Left hindlimb (tissue), 1 donor: ENCODE results near the gene DNAJC17.

ENCODE experiments used
- DNase-seq: peaks from one replicate; pipeline ENCODE4 v3.0.0-alpha.2; 2018

DNAJC17 gene

DNA sequence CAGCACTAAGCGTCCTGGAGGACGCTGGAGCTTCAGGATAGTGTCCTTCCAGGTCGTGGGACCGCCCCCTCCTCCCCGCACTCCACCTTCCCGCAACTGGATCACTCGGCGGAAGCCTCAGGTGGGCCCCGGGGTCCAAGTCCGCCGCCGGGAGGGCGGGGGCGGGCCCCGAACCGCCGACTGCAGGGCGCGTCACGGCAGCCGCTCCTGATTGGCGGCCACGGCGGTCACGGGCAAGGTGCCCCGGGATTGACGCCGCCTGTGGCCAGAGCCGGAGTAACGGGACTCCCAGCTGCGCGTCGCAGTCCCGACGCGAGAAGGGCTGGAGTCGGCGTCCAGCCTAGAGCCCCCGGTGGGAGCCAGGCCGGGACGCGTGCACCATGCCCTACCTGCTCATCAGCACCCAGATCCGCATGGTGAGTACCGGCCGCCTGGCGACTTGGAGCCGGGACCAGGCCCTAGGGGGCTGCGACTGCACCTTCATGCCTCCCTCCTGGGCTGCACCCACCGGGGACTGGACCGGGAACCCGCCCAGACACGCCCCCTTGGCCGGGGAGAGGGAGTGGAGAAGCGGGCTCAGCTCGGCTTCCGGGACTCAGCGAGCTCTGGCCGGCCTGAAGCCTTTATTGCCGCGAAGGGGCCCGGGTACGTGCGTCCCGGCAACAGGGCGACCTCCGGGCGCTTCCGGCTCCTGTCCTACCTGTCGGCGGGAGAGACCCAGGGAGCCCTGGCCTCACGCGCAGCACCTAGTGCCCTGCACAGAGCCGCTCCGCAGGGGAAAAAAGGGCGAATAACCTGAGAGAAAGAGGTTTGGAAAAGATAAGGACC, 43.3 kb downstream of the DNAJC17 start, which contains the start of gene GCHFR:
TSS of gene GCHFR (plus strand) at position 268 of the 828 bp plus-strand sequence. CDS start at position 381, 113 bp downstream.
- DNase-seq: peak; percentile 87

DNA sequence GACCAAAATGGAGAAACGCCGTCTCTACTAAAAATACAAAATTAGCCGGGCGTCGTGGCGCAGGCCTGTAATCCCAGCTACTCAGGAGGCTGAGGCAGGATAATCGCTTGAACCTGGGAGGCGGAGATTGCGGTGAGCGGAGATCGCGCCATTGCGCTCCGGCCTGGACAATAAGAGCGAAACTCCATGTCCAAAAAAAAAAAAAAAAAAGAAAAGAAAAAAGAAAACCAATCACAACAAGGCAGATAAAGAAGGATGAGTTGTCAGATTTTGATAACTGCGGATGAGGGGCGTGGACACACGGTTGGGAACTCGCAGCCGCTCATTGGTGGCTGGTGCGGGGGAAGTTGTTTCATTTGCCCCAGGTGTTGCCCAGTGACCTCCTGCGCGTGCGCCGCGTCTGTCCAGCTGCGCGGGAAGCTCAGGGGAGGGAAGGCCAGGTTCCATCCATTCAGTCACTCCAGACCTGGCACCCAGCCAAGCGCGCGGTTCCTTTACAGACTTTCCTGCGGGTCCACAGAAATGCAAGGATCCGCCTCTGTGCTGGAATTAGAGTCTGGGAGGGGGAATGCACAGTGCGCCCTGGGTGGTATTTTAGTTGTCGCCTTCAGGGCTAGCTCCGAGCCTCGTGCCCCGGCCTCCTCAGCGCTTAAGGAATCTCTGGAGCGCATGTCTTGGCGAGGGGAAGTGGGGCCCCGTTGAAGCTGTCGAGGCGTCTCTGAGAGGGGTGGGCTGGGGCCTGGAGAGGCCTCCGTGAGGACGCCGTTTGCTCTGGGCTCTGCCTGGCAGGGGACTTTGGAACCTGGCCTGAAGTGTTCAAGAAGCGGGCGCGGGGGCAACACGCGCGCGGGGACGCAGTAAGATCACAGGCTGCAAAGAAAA, 44.1 kb downstream of the DNAJC17 start:
- peak; percentile 86 for DNase-seq

DNA sequence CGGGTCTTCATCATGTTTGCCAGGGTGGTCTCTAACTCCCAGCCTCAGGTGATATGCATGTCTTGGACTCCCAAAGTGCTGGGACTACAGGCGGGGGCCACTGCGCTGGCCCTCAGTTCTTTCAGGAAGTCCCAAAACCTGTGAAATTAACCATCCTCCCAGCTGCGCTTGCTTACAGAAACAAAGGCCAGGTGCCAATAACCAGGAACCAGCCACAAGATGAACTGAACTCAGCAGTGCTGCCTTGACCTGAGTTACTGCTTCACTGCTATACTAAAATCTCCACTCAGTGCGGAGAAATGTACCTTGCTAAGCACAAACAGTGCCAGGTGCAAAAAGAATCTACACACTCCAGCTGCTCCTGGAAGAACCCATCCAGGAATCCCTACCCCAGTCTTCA, 47.3 kb downstream of the DNAJC17 start:
- no peak for DNase-seq

DNA sequence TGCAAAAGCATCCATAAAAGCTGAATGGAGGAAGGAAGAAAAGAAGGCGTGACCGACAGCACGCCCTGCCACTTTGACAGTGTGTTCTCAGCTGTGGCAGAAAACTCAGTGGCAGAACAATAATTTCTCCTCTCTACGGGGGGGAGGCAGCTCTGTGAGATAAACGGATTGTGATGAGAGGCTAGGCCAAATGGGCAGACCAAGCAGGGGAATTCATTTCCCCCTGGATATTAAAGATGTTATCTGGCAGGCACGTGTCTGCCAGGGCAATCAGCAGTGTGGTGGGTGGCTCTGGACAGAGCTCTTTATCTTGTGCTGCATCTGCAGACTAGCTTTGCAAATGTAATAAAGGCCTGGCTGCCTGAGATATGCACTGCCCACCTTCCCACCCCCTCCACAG, 50.3 kb downstream of the DNAJC17 start:
- DNase-seq: no peak

DNA sequence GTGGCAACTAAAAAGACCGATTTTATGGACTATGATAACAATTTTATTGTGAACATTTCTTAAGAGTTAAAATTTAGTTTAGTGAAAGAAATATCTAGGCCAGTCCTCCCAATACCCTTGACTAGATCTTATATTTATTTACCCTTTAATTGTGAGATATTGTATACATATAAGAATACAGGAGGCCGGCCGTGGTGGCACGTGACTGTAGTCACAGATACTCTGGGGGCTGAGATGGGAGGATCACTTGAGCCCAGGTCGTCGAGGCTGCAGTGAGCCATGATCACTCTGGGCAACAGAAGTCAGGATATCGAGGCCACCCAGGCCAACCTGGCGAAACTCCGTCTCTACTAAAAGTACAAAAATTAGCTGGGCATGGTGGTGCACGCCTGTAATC, 51.5 kb downstream of the DNAJC17 start:
- no peak for DNase-seq

DNA sequence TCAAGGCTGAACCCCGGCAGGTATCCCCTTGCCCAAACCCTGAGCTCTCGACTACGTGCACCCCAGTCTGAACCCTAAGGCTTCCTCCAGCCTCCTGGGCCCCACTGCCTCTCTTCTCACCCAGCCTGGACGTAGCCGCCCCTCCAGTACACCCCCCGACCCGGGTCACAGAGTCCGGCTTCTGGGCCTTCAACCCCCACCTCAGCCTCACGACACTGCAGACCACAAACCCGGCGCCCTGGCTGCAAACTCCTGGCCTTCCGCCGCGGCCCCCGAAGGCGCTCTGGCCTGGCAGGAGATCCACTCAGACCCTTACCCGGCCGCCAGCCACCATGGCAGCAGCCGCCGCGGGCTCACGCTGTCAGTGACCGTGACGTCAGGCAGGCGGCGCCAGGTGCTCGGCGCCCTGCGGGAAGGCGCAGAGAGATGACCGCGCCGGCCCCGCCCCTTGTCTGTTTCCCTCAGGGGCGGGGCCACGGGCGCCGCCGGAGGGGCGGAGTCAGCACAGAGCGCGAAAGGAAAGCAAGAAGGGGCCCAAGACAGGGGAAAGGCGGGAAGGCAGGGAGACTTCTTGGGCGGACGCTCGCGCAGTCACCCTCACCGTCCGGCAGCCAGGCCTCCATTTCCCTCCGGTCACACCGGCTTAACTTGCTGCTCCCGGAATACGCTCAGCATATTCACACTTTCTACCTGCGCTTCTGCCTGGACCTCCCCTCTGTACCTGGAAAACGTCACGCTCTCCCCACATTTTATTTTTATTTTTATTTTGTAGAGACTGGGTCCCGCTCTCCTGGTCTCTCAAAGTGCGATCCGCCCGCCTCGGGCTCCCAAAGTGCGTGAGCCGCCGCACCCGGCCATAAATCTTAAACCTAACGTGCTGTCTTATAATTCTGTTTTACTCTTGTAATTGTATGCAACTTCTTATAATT, 52.1 kb downstream of the DNAJC17 start, which contains the start of gene RMDN3:
TSS of gene RMDN3 (minus strand) at position 372 of the 929 bp plus-strand sequence. CDS start 471 bp downstream, outside the sequence.
- DNase-seq: peak; percentile 95

DNA sequence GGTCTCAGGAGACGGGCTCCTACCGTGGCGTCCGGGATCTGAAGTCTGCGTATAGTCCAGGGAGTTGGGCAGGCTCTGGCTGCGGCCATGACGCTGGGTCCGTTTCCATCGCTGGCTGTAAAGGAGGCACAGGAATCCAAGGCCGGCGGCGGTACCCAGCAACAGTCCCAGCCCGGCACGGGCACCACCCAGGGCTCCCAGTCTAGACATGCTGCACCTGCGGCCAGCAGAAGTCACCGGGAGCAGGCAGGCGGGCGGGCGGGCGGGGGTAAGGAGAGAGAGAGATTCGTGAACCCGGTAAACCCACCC, 52.7 kb downstream of the DNAJC17 start:
- DNase-seq: no peak

DNA sequence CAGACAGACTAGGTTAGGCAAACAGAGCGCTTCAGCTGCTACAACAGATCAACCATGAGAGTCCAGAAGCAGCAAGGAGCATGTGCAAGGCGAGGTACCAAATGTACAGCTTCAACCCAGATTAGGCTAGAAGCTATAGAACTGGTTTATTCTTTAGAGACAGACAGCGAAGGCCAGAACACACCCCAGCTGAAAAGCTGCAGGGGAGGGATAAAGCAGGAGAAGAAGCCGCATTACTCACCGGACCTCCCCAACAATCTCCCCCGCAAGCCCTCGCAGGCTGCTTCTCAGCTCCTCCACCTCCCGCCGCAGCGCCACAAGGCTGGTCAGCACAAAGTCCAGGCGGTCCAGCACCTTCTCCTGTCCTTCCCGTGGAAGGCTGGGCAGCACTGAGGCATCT, 55.5 kb downstream of the DNAJC17 start:
- DNase-seq: no peak

DNA sequence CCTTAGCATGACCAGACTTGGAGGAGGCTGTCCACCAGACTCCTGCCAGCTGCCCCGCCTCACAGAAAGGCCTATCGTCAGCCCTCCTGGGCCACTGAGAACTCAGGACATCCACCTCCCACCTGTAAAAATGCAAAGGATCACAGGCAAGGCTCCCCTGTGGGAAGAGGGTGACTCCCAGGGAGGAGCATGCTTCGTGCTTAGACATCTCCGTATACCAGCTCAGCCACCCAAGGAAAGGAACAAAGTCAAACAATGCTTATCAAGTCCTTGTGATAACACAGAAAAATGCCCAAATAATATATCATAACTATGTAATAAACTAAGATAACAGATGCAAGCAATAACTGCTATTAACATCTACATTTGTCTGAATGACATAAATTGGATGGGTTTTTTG, 56.4 kb downstream of the DNAJC17 start:
- no peak for DNase-seq

DNA sequence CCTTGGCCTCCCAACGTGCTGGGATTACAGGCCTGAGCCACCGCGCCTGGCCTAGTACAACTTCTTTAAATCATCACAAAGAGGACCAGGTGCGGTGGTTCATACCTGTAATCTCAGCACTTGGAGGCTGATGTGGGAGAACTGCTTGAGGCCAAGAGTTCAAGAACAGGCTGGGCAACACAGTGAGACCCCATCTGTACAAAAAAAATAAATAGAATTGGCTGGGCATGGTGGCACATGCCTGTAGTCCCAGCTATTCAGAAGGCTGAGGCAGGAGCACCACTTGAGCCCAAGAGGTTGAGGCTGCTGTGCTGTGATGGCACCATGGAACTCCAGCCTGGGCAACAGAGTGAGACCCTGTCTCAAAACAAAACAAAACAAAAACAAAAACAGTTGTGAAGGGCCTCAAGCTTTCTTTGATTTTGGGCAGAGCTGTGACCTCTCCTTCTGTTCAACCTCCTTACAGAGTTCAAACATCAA, 58.1 kb downstream of the DNAJC17 start:
- no peak for DNase-seq

DNA sequence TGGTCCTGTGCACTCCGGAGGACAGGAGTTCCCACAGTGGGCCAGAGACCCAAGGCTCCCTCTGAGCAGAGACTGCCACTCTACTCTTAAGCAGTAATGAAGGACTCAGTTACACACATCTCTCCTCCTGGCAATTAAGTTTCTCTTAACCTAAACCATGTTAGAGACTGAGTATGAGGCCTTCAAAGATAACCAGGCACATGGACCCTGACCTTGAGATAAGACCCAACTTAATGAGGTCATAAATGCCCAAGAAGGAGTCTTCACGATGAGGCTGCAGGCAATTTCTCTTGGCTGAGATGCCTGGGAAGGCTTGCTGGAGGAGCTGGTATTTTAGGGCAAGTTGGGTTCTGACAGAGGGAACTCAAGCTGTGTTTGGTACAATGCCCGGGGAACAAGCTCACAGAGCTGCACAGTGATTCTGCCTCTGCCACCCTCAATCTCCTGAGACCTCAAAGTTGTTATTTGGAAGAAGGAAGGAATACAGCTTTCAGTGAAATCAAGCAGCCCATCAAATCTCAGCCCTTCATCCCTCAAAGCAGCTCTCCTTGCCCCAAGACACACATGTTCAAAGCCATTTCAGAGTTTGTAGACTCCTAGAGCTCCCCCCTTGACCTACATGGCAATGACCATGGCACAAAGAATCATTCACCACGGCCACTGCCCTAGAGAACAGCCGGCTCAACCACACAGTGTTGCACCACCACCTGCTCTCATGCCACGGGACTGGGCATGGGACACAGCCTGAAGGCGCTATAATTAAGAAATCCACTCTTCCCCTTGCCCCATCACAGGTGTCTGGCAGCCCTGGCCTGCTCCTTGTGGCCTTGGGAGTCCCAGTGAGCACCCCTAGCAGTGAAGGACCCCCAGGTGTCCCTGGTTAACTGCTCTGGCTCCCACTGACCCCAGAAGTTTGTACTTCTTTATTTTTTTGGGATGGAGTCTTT, 59.3 kb downstream of the DNAJC17 start:
- no peak for DNase-seq

DNA sequence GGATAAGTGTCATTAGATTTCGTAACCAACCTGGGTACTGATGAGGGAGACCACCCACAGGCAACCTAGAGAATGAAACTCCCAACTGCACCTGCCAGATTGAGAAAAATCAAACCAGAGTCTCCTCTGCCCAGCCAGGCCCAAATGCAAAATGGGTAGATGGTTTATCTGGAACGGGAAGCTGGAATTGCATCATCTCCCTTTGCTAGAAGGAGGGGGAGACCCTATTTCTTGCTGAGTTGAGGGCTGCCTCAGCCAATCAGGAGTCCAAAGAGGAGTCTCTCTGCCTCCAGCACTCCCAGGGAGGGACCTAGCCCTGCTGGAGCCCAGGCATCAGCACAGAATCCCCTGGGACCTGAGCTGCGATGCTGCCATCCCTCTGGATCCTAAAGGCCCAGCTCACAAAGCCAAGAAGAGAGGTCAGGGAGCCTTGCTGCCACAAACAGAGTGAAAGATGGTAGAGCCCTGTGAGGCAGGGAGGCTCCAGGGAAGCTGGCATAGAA, 60.3 kb downstream of the DNAJC17 start:
- DNase-seq: no peak

DNA sequence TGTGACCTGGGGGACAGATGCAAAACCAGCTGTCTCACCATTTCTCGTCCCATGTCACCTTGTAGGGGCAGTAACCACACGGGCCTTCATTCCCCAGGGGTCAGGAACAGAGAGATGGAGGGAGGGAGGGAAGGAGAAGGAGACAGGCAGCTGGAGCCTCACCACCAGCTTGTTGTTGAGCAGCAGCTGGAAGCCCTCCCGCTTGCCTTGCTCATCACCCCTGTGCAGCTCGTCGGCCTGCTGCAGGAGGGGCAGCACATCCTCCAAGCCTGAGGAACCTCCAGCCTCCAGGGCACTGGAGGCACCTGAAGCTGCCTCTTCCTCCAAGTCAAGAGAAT, 62.5 kb downstream of the DNAJC17 start:
- no peak for DNase-seq

DNA sequence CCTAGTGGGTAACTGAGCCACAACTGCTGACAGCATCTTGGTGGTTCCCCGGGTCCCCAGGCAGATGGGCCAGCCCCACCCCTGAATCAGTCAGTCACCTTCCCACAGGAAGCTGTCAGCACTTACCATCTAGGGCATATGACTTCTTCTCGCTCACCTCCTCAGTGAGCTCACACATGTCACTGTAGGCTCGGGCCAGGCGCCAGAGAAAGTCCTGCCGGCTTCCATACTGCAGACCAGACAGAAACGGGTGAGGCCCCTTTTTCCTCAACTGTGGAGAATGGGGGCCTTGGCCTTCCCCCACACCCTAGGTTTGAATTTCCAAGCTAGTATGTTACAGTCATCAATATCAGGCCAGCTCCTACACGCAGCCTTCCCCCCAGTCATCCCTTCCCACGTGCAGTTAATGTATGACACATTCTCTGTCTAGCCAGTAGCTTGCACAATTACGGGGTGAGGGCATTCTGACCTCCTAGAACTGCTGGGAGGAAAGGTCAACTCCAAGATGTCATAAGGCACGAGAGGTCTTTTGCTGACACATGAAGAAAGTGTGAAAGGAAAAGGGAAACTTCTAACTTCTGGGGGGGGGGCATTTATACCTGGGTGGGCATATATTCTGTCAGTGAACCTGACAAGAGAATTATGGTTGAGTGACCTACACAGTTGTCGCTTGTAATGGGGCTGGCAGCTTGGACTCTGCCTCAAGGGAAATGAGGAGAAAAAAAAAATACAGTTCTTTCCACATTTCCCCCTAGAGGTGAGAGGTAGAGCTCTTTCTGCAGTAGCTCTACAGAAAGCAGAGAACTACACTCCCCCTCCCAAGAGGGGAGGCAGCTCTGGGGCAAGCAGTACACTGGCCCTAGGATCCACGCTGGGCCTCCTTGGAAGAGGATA, 63.1 kb downstream of the DNAJC17 start:
- DNase-seq: no peak

DNA sequence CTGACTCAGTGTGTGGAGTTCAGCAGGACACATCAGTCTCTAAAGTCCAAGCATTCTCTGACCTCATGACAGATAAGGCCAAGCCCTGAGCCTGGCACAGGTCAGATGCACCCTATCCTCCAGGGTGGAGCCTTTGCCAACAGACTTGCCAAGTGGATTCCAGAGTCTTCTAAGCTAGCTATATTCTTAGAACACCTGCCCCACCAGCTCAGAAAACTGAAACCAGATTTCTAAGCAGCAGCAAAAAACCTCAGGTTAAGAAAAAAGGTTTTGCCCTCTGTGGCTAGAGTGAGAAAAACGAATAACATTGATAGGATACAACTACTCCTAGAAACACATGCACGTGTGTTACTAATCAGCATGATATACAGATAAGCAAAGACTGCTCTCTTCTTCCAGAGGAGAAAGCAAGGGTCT, 63.8 kb downstream of the DNAJC17 start:
- DNase-seq: no peak

DNA sequence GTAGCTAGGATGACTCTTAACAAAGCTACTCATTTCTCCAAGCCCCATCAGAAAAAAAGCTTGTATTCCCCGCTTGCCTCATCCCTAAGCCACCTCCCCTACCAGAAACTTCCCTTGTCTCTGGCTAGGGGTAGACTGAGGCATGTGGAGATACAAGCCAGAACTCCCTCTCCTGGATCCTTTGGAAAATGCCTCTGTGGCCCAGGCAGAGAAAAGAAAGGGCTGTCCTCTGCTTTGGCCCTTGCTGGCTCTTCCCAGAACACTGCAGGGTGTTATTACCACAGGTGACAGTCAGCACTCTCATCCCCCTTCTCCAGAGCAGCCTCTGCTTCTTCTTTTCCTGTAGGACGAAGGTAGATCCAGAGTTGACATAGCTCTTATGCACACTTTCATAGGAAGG, 67.4 kb downstream of the DNAJC17 start:
- DNase-seq: no peak

DNA sequence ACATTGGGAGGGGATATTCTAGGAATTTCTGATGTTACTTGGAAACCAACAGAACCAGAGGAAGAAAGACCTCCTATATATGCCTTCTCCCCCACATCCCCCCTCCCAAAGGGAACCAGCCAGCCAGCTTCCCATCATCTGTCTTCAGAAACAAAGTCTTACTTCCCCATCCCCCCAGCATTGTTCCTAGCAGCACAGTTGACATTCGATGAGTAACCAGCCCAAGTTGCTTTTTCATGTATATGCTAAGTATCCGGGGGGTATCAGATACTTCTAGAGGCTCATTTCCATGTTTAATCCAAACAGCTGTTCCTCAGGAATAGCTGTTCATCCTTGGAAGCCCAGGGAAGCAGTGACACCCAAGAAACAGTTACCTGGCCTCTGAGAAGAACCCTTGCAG, 68.2 kb downstream of the DNAJC17 start:
- DNase-seq: no peak

DNA sequence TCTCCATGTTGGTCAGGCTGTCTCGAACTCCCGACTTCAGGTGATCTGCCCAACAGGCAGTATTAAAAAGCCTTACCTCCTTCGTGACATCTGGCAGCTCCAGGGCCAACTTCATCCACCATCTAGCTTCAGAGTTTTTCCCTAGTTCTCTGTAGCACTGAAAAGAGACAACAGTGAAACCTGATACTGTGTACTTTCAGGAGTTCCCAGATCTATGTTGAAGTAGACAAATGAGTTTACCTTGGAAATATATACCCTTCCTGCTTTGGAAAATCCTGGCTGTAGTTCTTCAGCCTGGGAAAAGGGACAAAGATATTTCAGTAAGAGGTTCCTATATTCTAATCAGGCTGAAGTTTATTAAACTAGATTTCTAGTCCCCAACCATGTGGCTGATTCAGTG, 70.2 kb downstream of the DNAJC17 start:
- DNase-seq: no peak

DNA sequence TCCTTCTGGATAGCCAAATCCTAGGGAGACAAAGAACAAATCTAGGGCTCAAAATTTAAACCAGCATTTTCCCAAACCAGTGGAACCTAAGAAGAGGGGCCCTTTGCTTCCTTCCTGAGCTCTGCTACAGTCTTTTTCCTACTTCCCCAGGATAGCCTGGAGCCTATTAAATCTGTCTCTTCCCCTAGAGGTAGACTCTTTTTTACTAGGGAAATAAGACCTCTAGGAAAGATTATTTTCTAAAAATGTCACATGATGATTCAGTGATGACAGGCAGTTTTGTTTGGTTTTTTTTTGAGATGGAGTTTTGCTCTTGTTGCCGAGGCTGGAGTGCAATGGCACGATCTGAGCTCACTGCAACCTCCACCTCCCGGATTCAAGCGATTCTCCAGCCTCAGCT, 70.7 kb downstream of the DNAJC17 start:
- no peak for DNase-seq

DNA sequence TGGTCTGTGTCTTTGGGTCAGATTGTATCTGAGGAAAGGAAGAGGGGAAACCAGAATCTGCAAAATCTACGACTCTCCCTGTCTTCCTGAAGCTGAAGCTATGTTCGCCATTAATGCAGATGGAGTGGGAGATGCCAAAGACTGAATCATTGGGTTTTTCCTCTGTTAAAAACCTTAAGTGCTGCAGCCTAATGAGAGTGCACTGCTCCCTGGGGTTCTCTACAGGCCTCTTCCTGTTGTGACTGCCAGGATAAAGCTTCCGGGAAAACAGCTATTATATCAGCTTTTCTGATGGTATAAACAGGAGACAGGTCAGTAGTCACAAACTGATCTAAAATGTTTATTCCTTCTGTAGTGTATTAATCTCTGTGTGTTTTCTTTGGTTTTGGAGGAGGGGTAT, 76.2 kb downstream of the DNAJC17 start:
- DNase-seq: no peak
